Measurements from ENCODE around the gene MFAP4.
A peak's percentile ranks its signal among the peaks of the same experiment; 100 is the strongest.

The MFAP4 gene, protein sequence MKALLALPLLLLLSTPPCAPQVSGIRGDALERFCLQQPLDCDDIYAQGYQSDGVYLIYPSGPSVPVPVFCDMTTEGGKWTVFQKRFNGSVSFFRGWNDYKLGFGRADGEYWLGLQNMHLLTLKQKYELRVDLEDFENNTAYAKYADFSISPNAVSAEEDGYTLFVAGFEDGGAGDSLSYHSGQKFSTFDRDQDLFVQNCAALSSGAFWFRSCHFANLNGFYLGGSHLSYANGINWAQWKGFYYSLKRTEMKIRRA

GRCh38 chr17:19386974-19387920 lies at the start of gene MFAP4:
Gene MFAP4 (minus strand): TSS chr17:19387190. CDS start chr17:19387155, 35 bp downstream.
- peaks cover 14% of the 10 kb centered on the region for H3K4me1 Mint-ChIP-seq (ENCODE audit: low read depth)
- no peak within 1 kb of the TSS for H3K27ac Mint-ChIP-seq
- H3K9me3 Mint-ChIP-seq (ENCODE audit: low read depth) = no peaks in the 10 kb centered on the region
- peaks cover 4% of the 10 kb centered on the region for H3K27me3 Mint-ChIP-seq
- peaks cover 5% of the 10 kb centered on the region for H3K36me3 Mint-ChIP-seq
- H3K4me3 Mint-ChIP-seq = peak within 1 kb of the TSS; percentile 42

DNA sequence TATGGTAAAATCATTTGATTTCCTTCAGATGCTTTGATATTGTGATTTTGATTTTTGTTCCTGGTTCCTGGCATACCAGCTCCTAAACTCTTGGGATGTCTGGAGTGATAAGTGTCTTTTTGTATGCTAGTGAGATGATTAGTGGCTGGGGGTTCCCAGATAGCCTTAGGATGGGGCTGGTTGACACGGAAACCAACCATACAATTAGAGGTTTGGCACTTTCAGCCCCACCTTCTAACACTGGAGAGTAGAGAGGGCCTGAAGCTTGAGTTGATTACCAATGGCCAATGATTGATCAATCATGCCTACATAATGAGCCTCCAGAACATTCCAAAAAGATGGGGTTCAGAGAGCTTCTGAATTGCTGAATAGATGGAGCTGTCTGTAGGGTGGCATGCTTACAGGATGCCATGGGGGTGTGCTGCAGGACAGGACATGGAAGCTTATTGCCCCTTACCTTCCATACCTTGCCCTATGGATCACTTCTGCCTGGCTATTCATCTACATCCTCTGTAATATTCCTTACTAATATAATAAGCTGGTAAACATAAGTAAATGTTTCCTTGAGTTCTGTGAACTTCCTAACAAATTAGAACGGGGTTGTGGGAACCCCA lies 46.8 kb upstream of the MFAP4 start:
- no peaks in the 10 kb centered on the region for H3K27me3 Mint-ChIP-seq

DNA sequence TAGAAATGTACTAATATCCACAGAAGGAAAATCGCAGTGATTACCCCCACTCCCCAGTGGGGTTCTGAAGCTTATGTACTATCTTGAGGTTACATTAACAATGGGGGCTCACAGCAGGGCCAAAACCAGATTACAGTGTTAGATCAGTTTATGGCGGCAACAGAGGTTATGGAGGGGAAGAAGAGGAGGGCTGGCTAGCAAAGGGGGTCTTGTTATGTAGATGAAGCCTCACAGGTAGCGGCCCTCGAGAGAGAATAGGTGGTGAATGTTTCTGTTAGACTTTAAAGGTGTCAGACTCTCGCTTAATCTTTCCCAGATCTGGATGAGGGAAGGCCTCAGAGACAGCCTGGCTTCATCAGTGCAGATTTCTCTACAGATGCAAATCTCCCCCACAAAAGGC lies 46.3 kb upstream of the MFAP4 start:
- Mint-ChIP-seq H3K9me3 (ENCODE audit: low read depth) (no peaks in the 10 kb centered on the region), H3K4me1 (ENCODE audit: low read depth) (no peaks in the 10 kb centered on the region), H3K27ac (no peak overlapping the region), H3K27me3 (peaks cover under 1% of the 10 kb centered on the region), H3K4me3 (no peak overlapping the region), H3K36me3 (no peaks in the 10 kb centered on the region)

More for the DNA sequence above, 46.8 kb upstream of the MFAP4 start:
- no peaks in the 10 kb centered on the region for H3K9me3 Mint-ChIP-seq (ENCODE audit: low read depth)
- no peaks in the 10 kb centered on the region for H3K4me1 Mint-ChIP-seq (ENCODE audit: low read depth)
- H3K27ac Mint-ChIP-seq = no peak overlapping the region
- no peak overlapping the region for H3K4me3 Mint-ChIP-seq
- H3K36me3 Mint-ChIP-seq = no peaks in the 10 kb centered on the region

DNA sequence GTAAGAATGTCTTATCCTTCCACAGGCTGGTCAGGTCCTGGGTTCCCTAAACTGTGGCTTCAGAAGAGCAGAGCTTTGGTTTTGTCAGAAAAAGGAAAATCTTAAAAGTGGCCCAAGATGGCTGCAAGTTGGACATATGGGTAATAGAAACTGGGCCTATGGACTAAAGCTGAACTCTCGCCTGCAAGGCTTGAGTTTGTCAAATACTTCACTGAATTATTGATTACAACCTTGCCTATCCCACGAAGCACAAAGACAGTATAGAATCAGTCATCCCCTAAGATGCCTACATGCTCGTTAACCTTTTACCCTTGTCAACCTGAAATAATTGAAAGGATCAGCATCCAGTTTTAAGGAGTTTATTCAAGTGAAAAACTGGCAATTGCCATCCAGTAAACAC lies 44.7 kb upstream of the MFAP4 start:
- no peak overlapping the region for H3K4me3 Mint-ChIP-seq
- H3K27me3 Mint-ChIP-seq = peaks cover 2% of the 10 kb centered on the region
- no peaks in the 10 kb centered on the region for H3K36me3 Mint-ChIP-seq
- no peaks in the 10 kb centered on the region for H3K4me1 Mint-ChIP-seq (ENCODE audit: low read depth)
- no peak overlapping the region for H3K27ac Mint-ChIP-seq
- H3K9me3 Mint-ChIP-seq (ENCODE audit: low read depth) = no peaks in the 10 kb centered on the region

GRCh38 chr17:19426631-19427030 lies 39.6 kb upstream of the MFAP4 start:
- H3K4me3 Mint-ChIP-seq = no peak overlapping the region
- H3K27me3 Mint-ChIP-seq = peaks cover 4% of the 10 kb centered on the region

DNA sequence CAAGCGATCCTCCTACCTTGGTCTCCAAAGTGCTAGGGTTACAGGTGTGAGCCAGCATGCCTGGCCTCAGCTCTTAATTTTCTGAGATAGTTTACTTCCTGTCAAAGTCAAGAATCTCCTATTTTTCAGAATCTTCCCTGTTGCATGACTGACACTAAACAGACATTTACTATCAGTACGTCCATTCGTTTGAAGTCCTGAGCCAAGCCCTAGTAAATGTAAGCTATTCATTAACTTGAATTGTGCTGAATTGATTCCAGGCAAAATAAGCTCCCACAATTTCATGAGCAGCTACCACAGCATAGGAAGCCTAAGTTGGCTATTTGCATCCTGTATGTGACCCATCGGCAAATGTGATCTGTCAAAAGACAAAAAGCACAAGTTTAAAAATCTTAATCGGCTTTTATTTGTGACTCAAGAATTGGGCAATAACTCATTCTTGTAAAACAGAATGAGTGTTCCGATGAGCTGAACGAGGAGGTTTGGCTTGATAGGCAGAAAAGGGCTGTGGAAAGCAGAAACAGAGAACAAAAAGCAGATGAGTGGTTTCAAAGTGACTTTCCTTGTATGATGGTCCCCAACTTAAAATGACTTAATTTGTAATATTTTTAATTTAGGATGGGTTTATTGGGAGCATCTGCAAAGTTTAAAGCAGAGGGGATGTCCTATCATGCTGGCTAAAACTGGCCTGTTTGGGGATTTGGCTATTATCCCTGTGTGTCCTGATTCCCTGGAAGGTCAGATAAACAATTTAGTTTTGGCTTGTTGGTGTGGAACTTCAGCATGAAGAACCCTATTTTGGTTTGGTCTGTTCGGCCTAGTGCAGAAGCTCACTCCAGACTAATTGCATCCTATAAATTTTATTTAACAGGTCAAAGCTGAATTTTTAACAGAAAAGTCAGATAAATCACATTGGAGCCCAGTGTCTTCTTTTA lies 38.2 kb upstream of the MFAP4 start:
- Mint-ChIP-seq H3K4me1 (ENCODE audit: low read depth) (no peaks in the 10 kb centered on the region), H3K9me3 (ENCODE audit: low read depth) (no peaks in the 10 kb centered on the region), H3K36me3 (no peaks in the 10 kb centered on the region), H3K4me3 (no peak overlapping the region), H3K27me3 (peaks cover 4% of the 10 kb centered on the region), H3K27ac (no peak overlapping the region)

More at GRCh38 chr17:19426631-19427030, 39.6 kb upstream of the MFAP4 start:
- no peaks in the 10 kb centered on the region for H3K9me3 Mint-ChIP-seq (ENCODE audit: low read depth)
- no peak overlapping the region for H3K27ac Mint-ChIP-seq
- H3K36me3 Mint-ChIP-seq = no peaks in the 10 kb centered on the region
- H3K4me1 Mint-ChIP-seq (ENCODE audit: low read depth) = no peaks in the 10 kb centered on the region

- Mint-ChIP-seq H3K27ac (no peak overlapping the region), H3K27me3 (peaks cover 4% of the 10 kb centered on the region), H3K9me3 (ENCODE audit: low read depth) (no peaks in the 10 kb centered on the region), H3K4me3 (no peak overlapping the region), H3K36me3 (no peaks in the 10 kb centered on the region), H3K4me1 (ENCODE audit: low read depth) (no peaks in the 10 kb centered on the region)
Observed at GRCh38 chr17:19421926-19422325, 34.9 kb upstream of the MFAP4 start.

GRCh38 chr17:19421219-19421618 lies 34.2 kb upstream of the MFAP4 start:
- H3K27me3 Mint-ChIP-seq = peaks cover 2% of the 10 kb centered on the region
- H3K36me3 Mint-ChIP-seq = no peaks in the 10 kb centered on the region
- H3K9me3 Mint-ChIP-seq (ENCODE audit: low read depth) = no peaks in the 10 kb centered on the region
- no peaks in the 10 kb centered on the region for H3K4me1 Mint-ChIP-seq (ENCODE audit: low read depth)
- H3K4me3 Mint-ChIP-seq = no peak overlapping the region
- H3K27ac Mint-ChIP-seq = no peak overlapping the region

GRCh38 chr17:19418251-19418992 lies 31.4 kb upstream of the MFAP4 start:
- Mint-ChIP-seq H3K27ac (no peak overlapping the region), H3K4me3 (no peak overlapping the region), H3K27me3 (peaks cover 2% of the 10 kb centered on the region), H3K36me3 (no peaks in the 10 kb centered on the region), H3K4me1 (ENCODE audit: low read depth) (no peaks in the 10 kb centered on the region), H3K9me3 (ENCODE audit: low read depth) (no peaks in the 10 kb centered on the region)

- Mint-ChIP-seq H3K27ac (no peak overlapping the region), H3K9me3 (ENCODE audit: low read depth) (no peaks in the 10 kb centered on the region), H3K27me3 (peaks cover 2% of the 10 kb centered on the region), H3K4me1 (ENCODE audit: low read depth) (no peaks in the 10 kb centered on the region), H3K36me3 (no peaks in the 10 kb centered on the region), H3K4me3 (no peak overlapping the region)
Observed at GRCh38 chr17:19417611-19418010, 30.6 kb upstream of the MFAP4 start.

DNA sequence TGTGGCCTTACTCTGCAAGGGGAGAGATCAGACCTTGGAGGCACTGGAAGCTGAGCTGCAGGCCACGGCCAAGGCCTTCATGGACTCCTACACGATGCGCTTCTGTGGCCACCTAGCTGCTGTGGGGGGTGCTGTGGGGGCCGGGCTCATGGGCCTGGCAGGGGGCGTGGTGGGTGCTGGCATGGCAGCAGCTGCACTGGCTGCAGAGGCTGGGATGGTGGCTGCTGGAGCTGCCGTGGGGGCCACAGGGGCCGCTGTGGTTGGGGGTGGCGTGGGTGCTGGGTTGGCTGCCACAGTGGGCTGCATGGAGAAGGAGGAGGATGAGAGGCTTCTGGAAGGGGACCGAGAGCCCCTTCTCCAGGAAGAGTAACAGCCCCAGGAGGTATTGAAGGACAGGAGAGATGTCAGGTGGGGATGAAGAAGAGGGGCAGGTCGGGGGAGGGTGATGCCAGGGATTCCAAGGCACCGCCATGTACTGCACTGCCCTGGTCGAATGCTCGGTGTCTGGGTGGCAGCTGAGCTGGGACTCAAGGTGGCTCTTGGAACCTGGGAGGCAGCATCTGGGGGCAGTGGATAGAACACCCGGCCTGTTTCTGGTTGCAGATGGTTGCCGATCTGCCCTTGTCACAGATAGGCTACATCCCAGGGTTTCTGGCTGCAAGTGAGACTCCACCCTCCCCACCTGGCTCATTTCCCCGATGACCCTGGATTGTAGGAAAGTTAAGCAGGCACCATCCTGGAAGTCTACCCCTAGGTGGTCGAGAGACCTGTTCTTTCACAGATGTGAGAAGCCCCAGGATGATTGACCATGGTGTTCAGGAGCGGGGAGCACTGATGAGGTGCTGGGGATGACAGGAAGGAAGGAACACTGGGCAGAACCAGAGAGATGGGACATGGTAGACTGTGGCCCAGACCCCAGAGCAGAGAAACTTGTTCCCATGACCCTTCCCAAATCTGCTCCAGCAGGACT lies 29.1 kb upstream of the MFAP4 start:
- Mint-ChIP-seq H3K4me3 (no peak overlapping the region), H3K27ac (no peak overlapping the region), H3K27me3 (peaks cover 2% of the 10 kb centered on the region), H3K9me3 (ENCODE audit: low read depth) (no peaks in the 10 kb centered on the region), H3K4me1 (ENCODE audit: low read depth) (no peaks in the 10 kb centered on the region), H3K36me3 (no peaks in the 10 kb centered on the region)

- H3K36me3 Mint-ChIP-seq = no peaks in the 10 kb centered on the region
- no peak overlapping the region for H3K4me3 Mint-ChIP-seq
- no peak overlapping the region for H3K27ac Mint-ChIP-seq
- no peaks in the 10 kb centered on the region for H3K9me3 Mint-ChIP-seq (ENCODE audit: low read depth)
- peaks cover 2% of the 10 kb centered on the region for H3K27me3 Mint-ChIP-seq
- H3K4me1 Mint-ChIP-seq (ENCODE audit: low read depth) = no peaks in the 10 kb centered on the region
Observed at GRCh38 chr17:19415311-19415710, 28.3 kb upstream of the MFAP4 start.
